Activated CD4-positive, CD25-positive, alpha-beta regulatory T cell treated with anti-CD3 and anti-CD28 coated beads, Interleukin-2, amount 50 U/mL, for 24 hours (primary cell): ENCODE results near the gene SPATA19.

Experiments
- ATAC-seq, 2 donors: fragments of 150-1000 bp; cut with Tn5 transposase; one replicate each; pipeline ENCODE4 v1.10.0; 2021; ENCODE audit warnings: mild to moderate bottlenecking in 1 of 2, moderate library complexity in 1 of 2

SPATA19 gene

GRCh38 chr11:133817449-133817848 lies 27.9 kb downstream of the SPATA19 start:
- no peak for ATAC-seq

DNA sequence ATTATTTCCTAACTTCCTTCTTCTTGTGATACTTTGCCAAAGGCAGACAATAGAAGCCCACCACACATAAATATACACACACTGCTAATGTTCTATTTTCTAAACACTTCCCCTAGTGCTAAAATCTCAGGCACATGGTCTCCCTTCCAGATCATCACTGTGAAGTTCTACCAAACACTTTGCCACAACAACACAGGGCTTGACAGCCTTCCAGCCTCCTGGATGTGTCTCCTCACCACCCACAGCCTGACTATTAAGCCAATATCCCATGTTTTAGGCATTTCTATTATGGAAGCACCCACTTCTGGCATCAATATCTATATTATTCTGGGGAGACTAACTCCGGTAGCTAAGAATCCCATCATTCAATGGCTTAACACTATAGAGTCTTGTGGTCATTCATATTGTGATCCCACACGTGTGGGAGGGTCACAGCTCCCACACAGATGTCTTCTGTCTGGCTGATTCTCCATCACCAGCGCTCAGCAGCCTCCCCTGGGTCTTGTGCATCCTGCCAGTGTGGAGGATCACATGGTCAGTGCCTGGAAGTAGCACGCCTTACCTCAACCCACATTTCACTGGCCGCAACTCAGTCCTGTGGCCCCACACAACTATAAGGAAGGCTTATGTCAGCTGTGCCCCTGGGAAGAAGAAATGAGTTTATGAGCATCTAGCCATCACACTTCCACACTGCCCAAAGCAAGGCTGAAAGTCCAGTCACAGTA lies 29.0 kb downstream of the SPATA19 start:
- ATAC-seq = no peak

- no peak for ATAC-seq
Observed at GRCh38 chr11:133815636-133816035, 29.7 kb downstream of the SPATA19 start.

DNA sequence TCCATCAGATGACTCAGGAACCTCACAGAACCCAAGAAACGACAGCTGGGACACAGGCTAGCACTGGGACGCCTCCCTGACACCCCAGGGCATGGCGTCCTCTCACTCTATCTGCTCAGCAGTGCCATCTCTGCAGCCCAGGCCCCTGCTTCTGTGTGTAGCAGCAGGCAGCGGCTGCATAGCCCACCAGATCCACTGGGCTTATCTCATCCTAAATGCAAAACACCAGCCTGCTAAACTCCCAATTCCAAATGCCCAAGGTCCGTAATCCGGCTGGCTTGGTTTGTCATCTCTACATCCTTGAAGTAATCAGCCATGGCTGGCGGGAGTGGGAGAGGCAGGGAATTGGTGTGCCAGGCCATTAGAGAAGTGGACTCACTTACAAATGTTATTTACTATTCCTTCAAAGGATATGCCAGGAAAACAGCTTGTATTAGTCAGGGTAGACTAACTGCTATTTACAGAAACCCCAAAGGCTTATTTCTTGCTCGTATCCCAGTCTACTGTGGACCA lies 30.7 kb downstream of the SPATA19 start:
- ATAC-seq = no peak

DNA sequence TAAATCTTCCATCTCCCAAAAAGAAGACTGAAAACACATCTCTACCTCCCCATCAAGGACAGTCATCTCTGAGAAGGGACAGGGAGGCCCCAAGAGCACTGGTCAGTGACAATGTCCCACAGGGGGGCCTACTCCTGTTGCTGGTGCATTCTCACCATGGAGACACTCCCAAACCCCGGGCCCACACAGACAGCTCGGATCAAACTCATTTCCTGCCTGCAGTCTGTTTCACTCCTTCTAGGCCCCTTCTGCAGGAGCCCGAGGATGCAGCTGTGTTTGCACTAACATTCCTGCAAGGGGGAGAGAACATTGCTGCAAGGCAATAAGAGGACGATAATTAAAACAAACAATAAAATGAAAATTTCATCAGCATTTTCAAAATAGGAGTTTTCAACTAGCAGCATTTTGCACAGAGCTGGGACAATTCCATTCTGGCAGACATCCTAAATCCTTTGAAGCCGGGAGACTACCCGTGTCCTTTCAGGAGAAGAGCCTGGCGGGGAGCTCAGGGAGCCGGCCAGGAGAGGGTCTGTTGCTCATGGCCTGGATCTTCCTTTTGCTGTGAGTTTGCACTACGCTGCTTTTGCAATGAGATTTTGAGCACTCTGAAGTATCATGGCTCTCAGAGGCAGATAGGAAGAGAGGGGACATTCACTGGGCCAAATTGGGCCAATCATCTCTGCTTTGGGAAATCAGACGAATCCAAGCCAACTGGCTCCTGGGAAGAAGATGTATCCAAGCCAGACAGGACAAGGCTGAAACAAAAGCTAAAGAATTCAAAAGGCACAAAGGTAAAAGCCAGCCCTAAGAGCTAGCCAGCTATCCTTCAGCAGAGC lies 33.2 kb downstream of the SPATA19 start:
- no peak for ATAC-seq

GRCh38 chr11:133810766-133811165 lies 34.5 kb downstream of the SPATA19 start:
- ATAC-seq = no peak

GRCh38 chr11:133809569-133810491 lies 35.5 kb downstream of the SPATA19 start:
- no peak for ATAC-seq

DNA sequence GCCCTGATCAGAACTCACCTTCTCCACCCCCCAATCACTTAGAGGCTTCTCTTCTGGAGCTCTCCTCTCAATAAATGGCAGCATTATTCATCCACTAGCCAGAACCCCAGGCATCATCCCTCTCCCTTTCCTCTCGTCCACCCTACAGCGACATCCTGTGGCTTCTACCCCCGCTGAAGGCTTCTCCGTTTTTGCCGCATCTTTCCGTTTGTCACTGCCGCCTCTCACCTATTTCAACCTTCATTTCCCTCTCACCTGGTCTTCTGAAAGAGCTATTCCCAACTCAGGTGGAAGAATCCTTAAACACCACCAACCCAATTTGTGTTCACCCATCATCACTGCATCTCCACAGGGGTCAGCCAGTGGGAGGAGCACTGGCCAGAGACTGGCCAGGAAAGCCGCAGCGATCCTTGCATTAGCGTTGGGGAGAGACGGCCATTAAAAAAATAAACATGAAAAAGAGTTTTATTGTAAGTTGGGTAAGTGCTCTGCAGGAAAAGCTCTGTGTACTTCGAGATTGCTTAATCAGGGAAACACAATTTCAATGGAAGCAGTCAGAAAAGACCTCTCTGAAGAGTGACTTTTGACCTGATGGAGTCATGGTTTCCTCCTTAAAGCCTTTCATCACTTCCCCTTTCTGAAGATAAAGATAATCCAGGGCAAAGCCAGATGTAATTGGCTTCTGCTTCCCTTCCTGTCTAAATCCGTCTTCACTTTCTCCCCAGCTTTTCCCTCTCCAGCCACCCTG lies 36.7 kb downstream of the SPATA19 start:
- ATAC-seq = no peak

DNA sequence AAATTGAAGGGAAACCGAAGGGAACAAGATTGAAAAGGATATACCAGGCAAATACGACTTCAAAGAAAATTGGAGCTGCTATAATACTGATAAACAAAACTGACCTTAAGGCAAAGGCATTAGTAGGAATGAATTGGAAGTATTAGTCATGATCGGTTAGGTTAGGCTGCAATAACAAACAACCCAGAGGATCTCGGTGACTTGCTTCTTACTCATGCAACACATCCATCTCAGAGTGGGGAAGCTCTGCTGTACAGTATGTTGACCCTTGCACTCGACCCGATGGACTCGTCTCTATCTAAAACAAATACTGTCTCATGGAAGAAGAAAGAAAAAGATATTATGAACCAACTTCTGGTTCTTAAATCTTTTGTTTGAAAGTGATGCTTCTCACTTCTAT lies 42.3 kb downstream of the SPATA19 start:
- no peak for ATAC-seq

GRCh38 chr11:133801356-133801755 lies 44.0 kb downstream of the SPATA19 start:
- no peak for ATAC-seq

DNA sequence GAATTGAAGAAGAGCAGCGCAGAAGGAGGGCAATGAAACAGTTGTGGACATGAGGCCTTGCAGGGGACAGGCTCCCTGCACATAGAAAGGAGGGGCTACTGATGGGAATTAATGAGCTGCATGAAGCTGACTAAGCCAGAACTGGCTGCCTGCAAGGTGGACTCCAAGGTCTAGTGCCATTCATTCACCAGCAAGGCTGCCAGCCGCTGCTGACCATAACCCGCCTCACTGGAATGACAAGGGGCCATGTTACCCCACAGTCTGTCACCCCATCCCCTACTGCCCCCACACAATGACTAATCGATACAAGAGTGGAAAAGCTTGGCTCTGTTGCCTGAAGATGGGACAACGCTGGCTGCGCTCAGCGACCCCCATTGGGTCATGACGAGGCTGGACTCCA lies 44.6 kb downstream of the SPATA19 start:
- ATAC-seq = no peak

GRCh38 chr11:133797554-133797953 lies 47.8 kb downstream of the SPATA19 start:
- ATAC-seq = no peak

DNA sequence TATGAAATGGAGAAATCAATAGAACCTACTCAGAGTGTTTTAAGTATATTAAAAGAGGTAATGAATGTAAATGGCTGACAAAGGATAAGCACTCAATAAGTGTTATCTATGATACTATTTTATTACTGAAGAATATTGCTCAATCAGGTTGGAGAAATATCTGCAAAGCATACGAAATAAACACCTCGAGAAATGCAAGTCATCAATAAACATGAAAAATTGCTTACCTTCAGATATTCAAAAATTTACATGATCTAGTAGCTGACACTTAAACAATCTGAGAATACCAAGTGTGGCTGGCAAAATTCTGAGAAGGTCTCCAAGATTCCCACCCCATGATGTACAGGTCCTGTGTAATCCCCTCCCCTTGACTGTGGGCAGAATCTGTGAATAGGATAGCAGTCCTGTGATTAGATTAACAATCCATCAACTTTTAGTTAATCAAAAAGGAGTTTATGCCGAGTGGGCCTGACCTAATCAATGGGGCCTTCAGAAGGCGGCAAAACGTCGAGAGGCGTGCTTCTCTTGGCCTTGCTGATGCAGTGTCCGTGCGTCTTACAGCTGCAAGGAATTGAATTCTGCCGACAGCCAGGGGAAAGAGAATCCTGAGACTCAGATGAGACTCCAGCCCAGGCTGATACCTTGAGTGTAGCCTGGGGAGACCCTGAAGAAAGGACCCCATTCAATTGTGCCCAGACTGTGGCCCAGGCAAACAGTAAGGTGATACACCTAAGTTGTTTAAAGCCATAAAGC lies 49.1 kb downstream of the SPATA19 start:
- no peak for ATAC-seq

DNA sequence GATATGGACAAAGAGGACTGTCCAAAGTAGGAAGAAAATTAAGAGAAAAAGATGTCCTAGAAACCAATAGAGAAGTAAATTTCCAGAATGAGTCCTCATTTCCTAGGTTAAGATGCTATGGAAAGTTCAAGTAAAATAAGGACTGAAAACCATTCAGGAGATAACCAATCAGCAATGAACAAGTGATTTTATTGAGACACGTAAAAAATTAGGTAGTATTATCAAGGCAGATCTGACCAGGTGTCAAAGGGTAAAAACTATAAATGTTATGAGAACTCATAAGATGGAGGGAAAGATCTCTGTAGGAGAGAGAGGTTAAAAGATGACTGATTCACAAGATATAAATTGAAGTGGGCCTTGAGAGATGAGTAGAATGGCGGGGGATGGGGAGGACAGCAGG lies 50.2 kb downstream of the SPATA19 start:
- no peak for ATAC-seq

GRCh38 chr11:133794205-133794604 lies 51.1 kb downstream of the SPATA19 start:
- no peak for ATAC-seq

DNA sequence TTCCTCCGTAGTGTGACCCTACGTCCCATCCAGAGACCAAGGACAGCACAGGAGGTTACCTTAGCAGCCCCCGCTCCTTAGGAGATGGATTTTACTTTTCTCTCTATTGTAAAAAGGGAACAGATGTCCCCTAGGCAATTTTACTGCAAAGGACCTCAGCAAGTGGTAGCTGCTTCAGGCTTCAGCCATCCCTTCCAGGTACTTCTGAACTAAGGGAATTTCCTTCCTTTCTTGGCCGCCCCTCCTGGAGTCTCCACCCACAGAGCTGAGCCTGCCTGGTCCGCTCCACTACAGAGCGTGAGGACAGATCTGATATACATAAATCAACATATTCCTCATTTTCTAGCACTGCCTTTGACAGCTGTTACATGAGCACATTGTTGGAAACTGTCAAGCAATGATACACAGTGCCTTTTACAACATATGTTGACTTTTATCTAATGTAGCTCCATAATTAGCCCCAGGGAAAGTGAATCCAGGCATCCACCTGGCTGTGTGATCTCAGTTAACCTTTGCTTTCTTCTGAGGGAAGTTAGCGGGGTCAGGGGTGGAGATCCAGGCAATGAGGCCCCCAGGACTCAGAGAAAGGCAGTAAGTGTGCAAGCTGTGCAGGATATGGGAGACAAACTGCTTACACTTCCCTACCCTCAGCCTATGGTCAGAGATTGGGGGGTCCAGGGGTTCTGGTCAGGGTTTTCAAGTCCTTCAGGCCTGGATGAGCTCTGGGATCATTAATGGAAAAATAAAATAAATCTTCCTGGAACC lies 51.9 kb downstream of the SPATA19 start:
- ATAC-seq = no peak

DNA sequence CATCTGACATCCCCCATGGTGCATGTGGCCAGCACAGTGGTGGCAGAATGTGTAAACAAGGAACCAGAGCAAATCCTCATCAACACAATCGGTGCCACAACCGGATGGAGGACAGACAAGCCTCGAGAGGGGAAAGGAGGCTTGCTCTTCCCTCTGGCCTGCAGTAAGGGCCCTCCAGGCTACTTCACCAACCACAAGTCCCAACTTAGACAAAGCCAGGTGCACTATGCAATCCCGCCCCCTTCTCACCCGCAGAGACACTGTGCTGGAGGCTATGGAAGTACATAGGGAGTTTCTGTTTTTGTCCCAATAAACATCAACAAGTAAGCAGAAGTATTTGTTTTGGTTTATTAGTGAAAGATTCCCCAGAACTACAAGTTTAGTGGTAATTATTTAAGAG lies 54.3 kb downstream of the SPATA19 start:
- ATAC-seq = no peak
